GM12878 (cell line): ENCODE data around the gene PRSS27. TPM values are rescaled to one million over a fixed set of nuclear protein-coding genes. Genes with fewer than 3 reads are reported as not detected.

Source experiments
- ATAC-seq: fragments of 200-7000 bp; cut with Tn5 transposase; 3 replicates; pipeline ENCODE4 v1.9.1; 2020; ENCODE audit warnings: mild to moderate bottlenecking, moderate library complexity
- BruUV-seq: library from RNA; stranded (reverse); fragments of 400-500 nt; replicated peaks from 2 replicates; lab custom pipeline; 2021; lab: Mats Ljungman, UMichigan
- CTCF ChIA-PET: fragments of 300-600 bp; sonication (Branson Sonifier 250); formaldehyde crosslinking; extraction: SDS; loops from one replicate; lab custom pipeline; 2021; ENCODE audit warnings: inconsistent platforms; lab: Yijun Ruan, JAX
- POLR2A ChIA-PET: fragments of 350-600 bp; formaldehyde crosslinking; extraction: SDS; loops from one replicate; lab custom pipeline; 2021; ENCODE audit warnings: inconsistent platforms; lab: Charles Lee
- RAD21 ChIA-PET: fragments of 300-600 bp; sonication (Branson Sonifier 250); formaldehyde crosslinking; loops from one replicate; lab custom pipeline; 2023; ENCODE audit warnings: antibody characterized with exemption; ENCODE audit not compliant: unreplicated experiment; lab: Charles Lee
- SMC1A ChIA-PET: fragments of 300-600 bp; sonication (Branson Sonifier 250); formaldehyde crosslinking; loops from one replicate; lab custom pipeline; 2023; ENCODE audit not compliant: unreplicated experiment, uncharacterized antibody; lab: Charles Lee
- DNase-seq: peaks from one replicate; pipeline ENCODE4 v3.0.0-alpha.2; 2011; ENCODE audit warnings: low read depth, low spot score
- FAIRE-seq: peaks from 3 replicates; lab custom pipeline; 2011; peaks lifted over from hg19 to GRCh38; lab: Jason Lieb, UNC
- H2AFZ ChIP-seq: 2 replicates; pipeline ENCODE4 v1.6.0; 2011; ENCODE audit warnings: low read depth, low read length, control low read depth; ENCODE audit not compliant: control insufficient read depth
- H3K27ac ChIP-seq: 2 replicates; pipeline ENCODE4 v1.5.1; 2011; ENCODE audit warnings: control low read depth; ENCODE audit not compliant: control insufficient read depth, insufficient read depth
- H3K27me3 ChIP-seq, 2 experiments: replicated peaks in 1 of 2; 2 replicates each; pipeline versions ENCODE4 v1.6.0 to v1.6.1; 2011; ENCODE audit warnings: low read length in 1 of 2; ENCODE audit not compliant: control insufficient read depth in 2 of 2, insufficient read depth in 2 of 2
- H3K36me3 ChIP-seq, 2 experiments: 2 replicates each; pipeline ENCODE4 v1.5.1; 2011; ENCODE audit warnings: low read length in 1 of 2; ENCODE audit not compliant: control insufficient read depth in 2 of 2, insufficient read depth in 2 of 2
- H3K4me1 ChIP-seq: 2 replicates; pipeline ENCODE4 v1.6.1; 2011; ENCODE audit warnings: mild to moderate bottlenecking, low read length, moderate library complexity, mixed read lengths; ENCODE audit not compliant: control insufficient read depth, insufficient read depth
- H3K4me2 ChIP-seq: 2 replicates; pipeline ENCODE4 v1.6.0; 2011; ENCODE audit warnings: control low read depth; ENCODE audit not compliant: control insufficient read depth, insufficient read depth
- H3K4me3 ChIP-seq: fragments of 200-600 bp; sonication (generic); 2 replicates; pipeline ENCODE4 v1.5.1; 2016
- H3K79me2 ChIP-seq: 2 replicates; pipeline ENCODE4 v1.6.0; 2011; ENCODE audit warnings: low read length; ENCODE audit not compliant: control insufficient read depth, insufficient read depth
- H3K9ac ChIP-seq: 2 replicates; pipeline ENCODE4 v1.8.0; 2011; ENCODE audit warnings: low read length, control low read depth, mixed read lengths; ENCODE audit not compliant: control insufficient read depth, insufficient read depth
- H3K9me3 ChIP-seq: replicated peaks from 3 replicates; pipeline ENCODE4 v1.5.1; 2011; ENCODE audit warnings: mild to moderate bottlenecking, low read length; ENCODE audit not compliant: control insufficient read depth, insufficient read depth
- H4K20me1 ChIP-seq: 2 replicates; pipeline ENCODE4 v1.6.0; 2011; ENCODE audit not compliant: control insufficient read depth, insufficient read depth
- ASH2L ChIP-seq: fragments of 300-600, 200-600 bp; sonication (generic); IDR thresholded peaks from 2 replicates; pipeline ENCODE4 v1.6.1; 2017; ENCODE audit warnings: low read depth, mild to moderate bottlenecking, borderline replicate concordance
- PAX8 ChIP-seq: fragments of 450-650 bp; IDR thresholded peaks from 2 replicates; pipeline ENCODE4 v1.6.1; 2017; ENCODE audit warnings: mild to moderate bottlenecking, moderate library complexity
- POLR2AphosphoS2 ChIP-seq: IDR thresholded peaks from 2 replicates; pipeline ENCODE4 v1.6.1; 2011; ENCODE audit warnings: low read depth, mild to moderate bottlenecking, low read length, improper control_type of control experiment, moderate library complexity
- POLR2AphosphoS5 ChIP-seq: IDR thresholded peaks from 2 replicates; pipeline ENCODE4 v1.6.1; 2011; ENCODE audit warnings: mild to moderate bottlenecking, low read length, inconsistent platforms
- TCF12 ChIP-seq: IDR thresholded peaks from 2 replicates; pipeline ENCODE4 v1.6.1; 2011; ENCODE audit warnings: low read depth, mild to moderate bottlenecking, low read length
- TCF3 ChIP-seq: IDR thresholded peaks from 2 replicates; pipeline ENCODE4 v1.6.1; 2012; ENCODE audit warnings: low read depth, mild to moderate bottlenecking, low read length, borderline replicate concordance; ENCODE audit not compliant: insufficient read depth
- ZNF274 ChIP-seq: IDR thresholded peaks from one replicate; pipeline ENCODE4 v1.8.0; 2011; ENCODE audit not compliant: insufficient read length, insufficient read depth
- WGBS: methylation state at CpG from one replicate; pipeline ENCODE4 v1.1.6; 2016; ENCODE audit warnings: low lambda C conversion rate; ENCODE audit not compliant: insufficient replicate concordance, insufficient coverage; ENCODE audit errors: missing lambda C conversion rate; 5-methylcytosine and 5-hydroxymethylcytosine counted together
- in situ Hi-C: fragments of 300-500 bp; cut with MboI; formaldehyde crosslinking; loops from 9 replicates; pipeline ENCODE4 v1.14.3; 2018; ENCODE audit warnings: mixed read lengths
- intact Hi-C: fragments of 100-400 bp; cut with micrococcal nuclease; formaldehyde crosslinking; loops from one replicate; pipeline ENCODE4 v1.14.2; 2022; ENCODE audit not compliant: unreplicated experiment
- polyA plus RNA-seq, 11 experiments: library from polyadenylated mRNA; depleted of rRNA in 4 of 11; unstranded in 6 of 11; stranded (reverse) in 5 of 11; fragments of >200 nt; fragmentation: Nextera tagmentation in 4 of 11; fragmentation: Illumina TruSeq in 1 of 11; extraction: Ambion mirVana in 4 of 11; extraction: Trizol in 1 of 11; gene quantifications; 1 replicate in 1 of 11; 2 replicates in 10 of 11; pipeline versions ENCODE4 v1.2.1 to v1.2.3, GENCODE V29; 2011 to 2016; ENCODE audit warnings: inconsistent platforms in 2 of 11, missing spikeins in 2 of 11, low read depth in 1 of 11
- total RNA-seq, 4 experiments: library from RNA; depleted of rRNA in 3 of 4; stranded (reverse); fragments of >200 nt in 3 of 4; fragmentation: Illumina TruSeq in 1 of 4; extraction: Trizol in 1 of 4; gene quantifications; 2 replicates each; pipeline versions ENCODE4 v1.2.1 to v1.2.3, GENCODE V29; 2013 to 2021
- TF ChIP-seq, protein P1 (sequence below): fragments of 450-650 bp; IDR thresholded peaks from 2 replicates; pipeline ENCODE4 v1.6.1; 2016; ENCODE audit warnings: mild to moderate bottlenecking
- TF ChIP-seq, protein P2 (sequence below): fragments of 450-650 bp; IDR thresholded peaks from 2 replicates; pipeline ENCODE4 v1.6.1; 2016; ENCODE audit warnings: mild to moderate bottlenecking, moderate library complexity, borderline replicate concordance
- TF ChIP-seq, protein P3 (sequence below): IDR thresholded peaks from 2 replicates; pipeline ENCODE4 v1.6.1; 2012; ENCODE audit warnings: low read length, inconsistent platforms
- TF ChIP-seq, protein P4 (sequence below): fragments of 450-650 bp; IDR thresholded peaks from 2 replicates; pipeline ENCODE4 v1.6.1; 2016; ENCODE audit warnings: mild to moderate bottlenecking

The PRSS27 gene
- total and polyA plus RNA-seq, 10 of the 15 experiments (the other 5 are each of a cell fraction or from before 2014, with no cell fraction given): 0.18 to 1.8 (median 0.51) TPM; not detected in 2

DNA sequence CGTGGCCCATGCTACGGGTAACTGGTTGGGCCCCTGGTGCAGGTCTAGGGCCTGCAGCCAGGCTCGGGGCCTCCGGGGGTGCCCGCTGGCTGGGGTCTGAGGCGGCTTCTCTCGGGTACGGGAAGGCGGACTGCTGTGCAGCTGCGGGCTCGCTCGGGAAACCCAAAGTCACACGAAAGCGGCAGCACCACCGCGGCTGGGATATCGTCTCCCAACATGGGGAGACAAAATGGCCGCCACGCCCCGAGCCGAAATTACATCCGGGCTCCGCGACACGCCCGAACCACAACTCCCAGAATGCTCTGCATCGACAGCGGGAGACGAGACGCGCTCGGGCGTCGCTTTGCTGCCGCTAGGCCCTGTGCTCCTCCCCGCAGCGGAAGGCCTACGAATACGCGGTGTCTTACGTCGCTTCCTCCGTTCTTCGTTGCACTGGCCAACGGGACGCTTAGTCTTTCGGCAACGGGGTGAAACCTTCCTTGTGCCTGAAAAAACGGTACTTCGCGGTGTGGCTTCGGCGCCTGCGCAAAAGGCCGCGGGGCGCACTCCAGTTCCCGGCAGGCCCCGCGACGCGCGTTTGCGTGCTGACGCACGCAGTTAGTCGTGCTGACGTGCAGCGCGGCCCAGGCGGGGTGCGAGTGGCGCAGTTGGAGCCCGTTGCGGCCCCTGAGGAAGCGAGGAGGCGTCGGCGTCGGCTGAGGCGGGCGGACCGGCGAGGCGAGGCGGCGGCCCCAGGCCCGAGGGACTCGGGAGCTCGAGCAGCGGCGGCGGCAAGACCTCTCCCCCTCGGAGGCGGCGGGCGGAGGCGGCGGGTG is 32.2 kb upstream of the PRSS27 start, which contains the start of gene SRRM2 (continued):
- TF ChIP-seq TCF3 (peak; percentile 76; the same call in 1 of the 2 replicates), ZNF274 (no peak), ASH2L (0 out of 2 replicates have a peak, but pooled peaks have one; percentile 40), POLR2AphosphoS2 (peak; percentile 72; the same call in 1 of the 2 replicates), TCF12 (no peak; the same call in 1 of the 2 replicates), PAX8 (no peak)
- TF ChIP-seq, protein P1, sequence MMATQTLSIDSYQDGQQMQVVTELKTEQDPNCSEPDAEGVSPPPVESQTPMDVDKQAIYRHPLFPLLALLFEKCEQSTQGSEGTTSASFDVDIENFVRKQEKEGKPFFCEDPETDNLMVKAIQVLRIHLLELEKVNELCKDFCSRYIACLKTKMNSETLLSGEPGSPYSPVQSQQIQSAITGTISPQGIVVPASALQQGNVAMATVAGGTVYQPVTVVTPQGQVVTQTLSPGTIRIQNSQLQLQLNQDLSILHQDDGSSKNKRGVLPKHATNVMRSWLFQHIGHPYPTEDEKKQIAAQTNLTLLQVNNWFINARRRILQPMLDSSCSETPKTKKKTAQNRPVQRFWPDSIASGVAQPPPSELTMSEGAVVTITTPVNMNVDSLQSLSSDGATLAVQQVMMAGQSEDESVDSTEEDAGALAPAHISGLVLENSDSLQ: peak; percentile 76
- TF ChIP-seq, all 136 proteins: peak for 62

DNA sequence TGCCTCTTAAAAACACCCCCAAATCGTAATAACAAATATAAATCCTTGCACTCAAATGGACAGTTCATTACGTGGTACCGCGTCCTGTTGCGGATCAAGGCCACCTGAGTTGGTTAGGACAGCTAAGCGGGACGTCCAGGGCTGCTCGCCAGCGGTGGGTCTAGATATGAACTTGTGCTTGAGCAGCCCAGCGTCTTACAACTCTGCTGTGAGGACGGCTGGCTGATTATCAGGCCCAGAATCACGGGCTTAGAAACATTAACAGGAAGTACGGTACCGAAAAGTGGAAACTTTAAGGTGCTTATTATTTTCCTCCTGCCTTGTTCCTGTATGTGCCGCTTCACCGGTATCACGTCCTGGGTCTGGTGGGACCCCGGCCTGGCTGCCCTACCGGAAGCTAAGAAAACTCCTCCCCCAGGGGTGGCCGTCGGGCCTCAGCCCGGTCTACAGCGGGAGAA is 31.6 kb upstream of the PRSS27 start:
- FAIRE-seq: no peak
- ChIA-PET POLR2A (interaction anchor here (1.4 to 1.7 kb wide), 2 partner anchors 25 to 26 kb away, joined by 4 to 8 read pairs; partner anchors contain the start of gene ELOB), CTCF (no interaction called here), SMC1A (interaction anchor here (1.8 to 2.8 kb wide), 2 partner anchors 24 to 27 kb away, joined by 4 to 7 read pairs; no protein-coding TSS in a partner anchor), RAD21 (interaction anchor here (1.2 kb wide), 1 partner anchor 79 kb away, joined by 3 read pairs; no protein-coding TSS in a partner anchor)
- H3K79me2 ChIP-seq: peaks cover 55% of the 10 kb centered on the region
- peaks cover 5 to 10% of the 10 kb centered on the region in 2 experiments for H3K36me3 ChIP-seq
- H3K4me2 ChIP-seq: peak overlapping the region; percentile 95
- BruUV-seq: TSS peak; percentile 95
- peak overlapping the region; percentile 99 for H3K27ac ChIP-seq
- peak overlapping the region; percentile 77 for H3K4me3 ChIP-seq
- no peak for DNase-seq
- peak overlapping the region; percentile 100 for H2AFZ ChIP-seq
- no peaks in the 10 kb centered on the region; the same call in 2 of the 3 replicates for H3K9me3 ChIP-seq
- H3K4me1 ChIP-seq: peaks cover 17% of the 10 kb centered on the region; the same call in 1 of the 2 replicates
- H4K20me1 ChIP-seq: peaks cover 23% of the 10 kb centered on the region
- intact Hi-C loops: loop anchor here (2.0 kb wide), 1 partner anchor 25 kb away; the partner anchor contains the start of gene ELOB
- peak overlapping the region; percentile 98 for H3K9ac ChIP-seq
- in situ Hi-C loops: no loop called here
- no peaks in the 10 kb centered on the region for H3K27me3 ChIP-seq
- peak; percentile 75 for ATAC-seq
- 28% methylated on average over 23 of the region's 23 CpGs for WGBS
- TF ChIP-seq, protein P2, sequence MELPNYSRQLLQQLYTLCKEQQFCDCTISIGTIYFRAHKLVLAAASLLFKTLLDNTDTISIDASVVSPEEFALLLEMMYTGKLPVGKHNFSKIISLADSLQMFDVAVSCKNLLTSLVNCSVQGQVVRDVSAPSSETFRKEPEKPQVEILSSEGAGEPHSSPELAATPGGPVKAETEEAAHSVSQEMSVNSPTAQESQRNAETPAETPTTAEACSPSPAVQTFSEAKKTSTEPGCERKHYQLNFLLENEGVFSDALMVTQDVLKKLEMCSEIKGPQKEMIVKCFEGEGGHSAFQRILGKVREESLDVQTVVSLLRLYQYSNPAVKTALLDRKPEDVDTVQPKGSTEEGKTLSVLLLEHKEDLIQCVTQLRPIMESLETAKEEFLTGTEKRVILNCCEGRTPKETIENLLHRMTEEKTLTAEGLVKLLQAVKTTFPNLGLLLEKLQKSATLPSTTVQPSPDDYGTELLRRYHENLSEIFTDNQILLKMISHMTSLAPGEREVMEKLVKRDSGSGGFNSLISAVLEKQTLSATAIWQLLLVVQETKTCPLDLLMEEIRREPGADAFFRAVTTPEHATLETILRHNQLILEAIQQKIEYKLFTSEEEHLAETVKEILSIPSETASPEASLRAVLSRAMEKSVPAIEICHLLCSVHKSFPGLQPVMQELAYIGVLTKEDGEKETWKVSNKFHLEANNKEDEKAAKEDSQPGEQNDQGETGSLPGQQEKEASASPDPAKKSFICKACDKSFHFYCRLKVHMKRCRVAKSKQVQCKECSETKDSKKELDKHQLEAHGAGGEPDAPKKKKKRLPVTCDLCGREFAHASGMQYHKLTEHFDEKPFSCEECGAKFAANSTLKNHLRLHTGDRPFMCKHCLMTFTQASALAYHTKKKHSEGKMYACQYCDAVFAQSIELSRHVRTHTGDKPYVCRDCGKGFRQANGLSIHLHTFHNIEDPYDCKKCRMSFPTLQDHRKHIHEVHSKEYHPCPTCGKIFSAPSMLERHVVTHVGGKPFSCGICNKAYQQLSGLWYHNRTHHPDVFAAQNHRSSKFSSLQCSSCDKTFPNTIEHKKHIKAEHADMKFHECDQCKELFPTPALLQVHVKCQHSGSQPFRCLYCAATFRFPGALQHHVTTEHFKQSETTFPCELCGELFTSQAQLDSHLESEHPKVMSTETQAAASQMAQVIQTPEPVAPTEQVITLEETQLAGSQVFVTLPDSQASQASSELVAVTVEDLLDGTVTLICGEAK: peak; percentile 71
- TF ChIP-seq, protein P3, sequence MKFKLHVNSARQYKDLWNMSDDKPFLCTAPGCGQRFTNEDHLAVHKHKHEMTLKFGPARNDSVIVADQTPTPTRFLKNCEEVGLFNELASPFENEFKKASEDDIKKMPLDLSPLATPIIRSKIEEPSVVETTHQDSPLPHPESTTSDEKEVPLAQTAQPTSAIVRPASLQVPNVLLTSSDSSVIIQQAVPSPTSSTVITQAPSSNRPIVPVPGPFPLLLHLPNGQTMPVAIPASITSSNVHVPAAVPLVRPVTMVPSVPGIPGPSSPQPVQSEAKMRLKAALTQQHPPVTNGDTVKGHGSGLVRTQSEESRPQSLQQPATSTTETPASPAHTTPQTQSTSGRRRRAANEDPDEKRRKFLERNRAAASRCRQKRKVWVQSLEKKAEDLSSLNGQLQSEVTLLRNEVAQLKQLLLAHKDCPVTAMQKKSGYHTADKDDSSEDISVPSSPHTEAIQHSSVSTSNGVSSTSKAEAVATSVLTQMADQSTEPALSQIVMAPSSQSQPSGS: no peak
- TF ChIP-seq, protein P4, sequence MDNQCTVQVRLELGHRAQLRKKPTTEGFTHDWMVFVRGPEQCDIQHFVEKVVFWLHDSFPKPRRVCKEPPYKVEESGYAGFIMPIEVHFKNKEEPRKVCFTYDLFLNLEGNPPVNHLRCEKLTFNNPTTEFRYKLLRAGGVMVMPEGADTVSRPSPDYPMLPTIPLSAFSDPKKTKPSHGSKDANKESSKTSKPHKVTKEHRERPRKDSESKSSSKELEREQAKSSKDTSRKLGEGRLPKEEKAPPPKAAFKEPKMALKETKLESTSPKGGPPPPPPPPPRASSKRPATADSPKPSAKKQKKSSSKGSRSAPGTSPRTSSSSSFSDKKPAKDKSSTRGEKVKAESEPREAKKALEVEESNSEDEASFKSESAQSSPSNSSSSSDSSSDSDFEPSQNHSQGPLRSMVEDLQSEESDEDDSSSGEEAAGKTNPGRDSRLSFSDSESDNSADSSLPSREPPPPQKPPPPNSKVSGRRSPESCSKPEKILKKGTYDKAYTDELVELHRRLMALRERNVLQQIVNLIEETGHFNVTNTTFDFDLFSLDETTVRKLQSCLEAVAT: peak; percentile 99
- TF ChIP-seq POLR2AphosphoS5: 0 out of 2 replicates have a peak, but pooled peaks have one; percentile 63
